Measurements from ENCODE around the gene TRPM2.

DNA sequence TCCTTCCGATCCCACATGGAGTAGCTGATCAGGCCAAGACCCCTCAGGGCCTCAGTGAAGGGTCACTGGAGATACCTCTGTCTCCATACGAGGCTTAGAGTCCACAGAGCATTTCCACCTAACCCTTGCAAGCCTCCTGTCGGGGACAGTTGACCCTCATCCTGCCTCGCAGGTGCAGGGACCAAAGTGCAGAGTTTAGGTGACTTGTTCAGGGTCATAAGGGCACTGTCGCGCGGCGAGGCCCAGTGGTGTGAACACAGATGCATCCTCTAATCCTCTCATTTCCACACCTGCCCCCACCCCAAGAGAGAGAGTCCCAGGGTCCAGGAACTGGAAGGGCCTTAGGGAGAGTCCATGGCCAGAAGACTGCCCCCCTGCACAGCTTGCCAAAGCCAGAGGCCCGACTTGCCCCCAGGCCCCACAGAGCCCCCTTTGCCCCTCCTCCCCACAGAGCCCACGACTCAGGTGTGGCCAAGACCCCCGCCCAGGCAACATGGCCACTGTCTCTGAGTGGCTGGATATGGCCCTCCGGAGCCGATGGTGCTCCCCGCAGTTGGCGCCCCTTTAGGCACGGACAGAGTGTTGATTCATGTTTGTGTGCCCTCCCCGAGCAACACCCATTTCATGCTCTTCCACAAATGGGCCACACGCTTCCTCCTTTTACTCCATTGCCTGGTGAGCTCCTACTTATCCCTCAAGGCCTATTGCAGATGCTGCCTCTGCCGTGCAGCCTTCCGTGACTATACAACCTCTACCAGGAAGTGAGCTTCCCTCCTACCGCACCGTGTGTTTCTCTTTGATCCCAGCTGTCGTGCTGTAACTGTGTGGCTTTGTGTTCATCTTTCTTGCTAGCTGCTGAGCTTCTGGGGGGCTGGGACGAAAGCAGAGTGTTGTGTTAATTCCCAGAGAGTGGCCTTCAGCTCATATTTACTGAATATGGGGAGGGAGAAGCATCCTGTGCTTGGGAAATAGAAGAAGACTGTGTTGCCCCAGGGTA lies 1.7 kb downstream of the TRPM2 start:
- TF ChIP-seq MAZ (IDR thresholded peaks at IDR 0.05; ENCODE audit: borderline replicate concordance, low read depth, low read length) (no peak), MAFK (IDR thresholded peaks at IDR 0.05; ENCODE audit: low read depth, low read length) (no peak), RFX5 (IDR thresholded peaks at IDR 0.05; ENCODE audit: low read depth, low read length) (no peak), POLR2A (IDR thresholded peaks at IDR 0.05; ENCODE audit: low read depth, low read length) (no peak), RAD21 (IDR thresholded peaks at IDR 0.05; ENCODE audit: low read length) (no peak), CEBPB (IDR thresholded peaks at IDR 0.05; ENCODE audit: low read depth, low read length) (no peak), SMC3 (IDR thresholded peaks at IDR 0.05; ENCODE audit: low read depth, low read length) (no peak), MXI1 (IDR thresholded peaks at IDR 0.05; ENCODE audit: borderline replicate concordance, low read depth, low read length) (no peak), RCOR1 (IDR thresholded peaks at IDR 0.05; ENCODE audit: insufficient replicate concordance, low read length) (no peak)
- TF ChIP-seq, protein P1, sequence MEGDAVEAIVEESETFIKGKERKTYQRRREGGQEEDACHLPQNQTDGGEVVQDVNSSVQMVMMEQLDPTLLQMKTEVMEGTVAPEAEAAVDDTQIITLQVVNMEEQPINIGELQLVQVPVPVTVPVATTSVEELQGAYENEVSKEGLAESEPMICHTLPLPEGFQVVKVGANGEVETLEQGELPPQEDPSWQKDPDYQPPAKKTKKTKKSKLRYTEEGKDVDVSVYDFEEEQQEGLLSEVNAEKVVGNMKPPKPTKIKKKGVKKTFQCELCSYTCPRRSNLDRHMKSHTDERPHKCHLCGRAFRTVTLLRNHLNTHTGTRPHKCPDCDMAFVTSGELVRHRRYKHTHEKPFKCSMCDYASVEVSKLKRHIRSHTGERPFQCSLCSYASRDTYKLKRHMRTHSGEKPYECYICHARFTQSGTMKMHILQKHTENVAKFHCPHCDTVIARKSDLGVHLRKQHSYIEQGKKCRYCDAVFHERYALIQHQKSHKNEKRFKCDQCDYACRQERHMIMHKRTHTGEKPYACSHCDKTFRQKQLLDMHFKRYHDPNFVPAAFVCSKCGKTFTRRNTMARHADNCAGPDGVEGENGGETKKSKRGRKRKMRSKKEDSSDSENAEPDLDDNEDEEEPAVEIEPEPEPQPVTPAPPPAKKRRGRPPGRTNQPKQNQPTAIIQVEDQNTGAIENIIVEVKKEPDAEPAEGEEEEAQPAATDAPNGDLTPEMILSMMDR (conservative IDR thresholded peaks at IDR 0.05; ENCODE audit: low read depth, low read length): no peak
- TF ChIP-seq, protein P2, sequence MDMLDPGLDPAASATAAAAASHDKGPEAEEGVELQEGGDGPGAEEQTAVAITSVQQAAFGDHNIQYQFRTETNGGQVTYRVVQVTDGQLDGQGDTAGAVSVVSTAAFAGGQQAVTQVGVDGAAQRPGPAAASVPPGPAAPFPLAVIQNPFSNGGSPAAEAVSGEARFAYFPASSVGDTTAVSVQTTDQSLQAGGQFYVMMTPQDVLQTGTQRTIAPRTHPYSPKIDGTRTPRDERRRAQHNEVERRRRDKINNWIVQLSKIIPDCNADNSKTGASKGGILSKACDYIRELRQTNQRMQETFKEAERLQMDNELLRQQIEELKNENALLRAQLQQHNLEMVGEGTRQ (IDR thresholded peaks at IDR 0.05; ENCODE audit: low read depth, low read length): no peak

All from IMR-90 (cell line).